ENCODE results near the gene KCNMA1. TPM values are rescaled to one million over a fixed set of nuclear protein-coding genes. Genes with fewer than 3 reads are reported as not detected.

Gene KCNMA1
- total RNA-seq, 1 donor from 2014 or later, result 87.6 TPM

DNA sequence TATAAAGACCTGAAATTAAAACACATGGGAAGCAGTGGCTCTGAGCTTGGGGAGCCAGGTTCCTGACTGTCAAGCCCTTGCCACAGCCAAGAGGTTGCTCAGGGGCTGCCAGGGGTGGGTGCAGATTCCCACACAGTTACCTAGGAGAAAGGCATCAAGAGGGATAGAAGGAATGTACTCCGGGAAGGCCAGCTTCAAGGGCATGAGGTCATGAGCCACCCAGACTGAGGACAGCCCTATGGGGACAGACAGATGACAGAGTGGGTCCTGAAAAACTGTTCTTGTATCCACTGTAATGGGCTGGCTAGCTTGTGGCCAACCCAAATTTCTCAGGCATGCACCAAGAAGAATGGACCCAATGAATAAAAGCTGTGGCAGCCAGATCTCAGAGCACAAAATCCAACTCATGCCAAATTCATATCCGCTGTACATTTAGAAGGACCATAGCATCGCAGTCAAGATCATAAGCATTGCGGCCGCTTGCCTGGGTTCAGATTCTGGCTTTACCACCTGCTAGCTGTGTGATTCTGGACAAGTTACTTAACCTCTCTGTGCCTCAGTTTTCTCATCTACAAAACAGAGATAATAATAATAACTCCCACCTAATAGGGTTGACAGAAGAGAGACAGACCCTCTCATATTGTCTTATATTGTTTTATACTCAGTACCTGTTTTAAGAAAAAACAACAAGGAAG, 44.9 kb upstream of the KCNMA1 start:
- DNase-seq (ENCODE audit: low spot score), result no peak
- H3K4me3 Mint-ChIP-seq (ENCODE audit: unreplicated experiment), result no peak overlapping the region
- no peaks in the 10 kb centered on the region for H3K9me3 Mint-ChIP-seq (ENCODE audit: low read depth)
- H3K27ac Mint-ChIP-seq (ENCODE audit: unreplicated experiment), result peak overlapping the region; percentile 37
- TF ChIP-seq, protein P1, sequence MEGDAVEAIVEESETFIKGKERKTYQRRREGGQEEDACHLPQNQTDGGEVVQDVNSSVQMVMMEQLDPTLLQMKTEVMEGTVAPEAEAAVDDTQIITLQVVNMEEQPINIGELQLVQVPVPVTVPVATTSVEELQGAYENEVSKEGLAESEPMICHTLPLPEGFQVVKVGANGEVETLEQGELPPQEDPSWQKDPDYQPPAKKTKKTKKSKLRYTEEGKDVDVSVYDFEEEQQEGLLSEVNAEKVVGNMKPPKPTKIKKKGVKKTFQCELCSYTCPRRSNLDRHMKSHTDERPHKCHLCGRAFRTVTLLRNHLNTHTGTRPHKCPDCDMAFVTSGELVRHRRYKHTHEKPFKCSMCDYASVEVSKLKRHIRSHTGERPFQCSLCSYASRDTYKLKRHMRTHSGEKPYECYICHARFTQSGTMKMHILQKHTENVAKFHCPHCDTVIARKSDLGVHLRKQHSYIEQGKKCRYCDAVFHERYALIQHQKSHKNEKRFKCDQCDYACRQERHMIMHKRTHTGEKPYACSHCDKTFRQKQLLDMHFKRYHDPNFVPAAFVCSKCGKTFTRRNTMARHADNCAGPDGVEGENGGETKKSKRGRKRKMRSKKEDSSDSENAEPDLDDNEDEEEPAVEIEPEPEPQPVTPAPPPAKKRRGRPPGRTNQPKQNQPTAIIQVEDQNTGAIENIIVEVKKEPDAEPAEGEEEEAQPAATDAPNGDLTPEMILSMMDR (IDR thresholded peaks at IDR 0.05), result no peak
- H3K27me3 Mint-ChIP-seq (ENCODE audit: low read depth), result no peaks in the 10 kb centered on the region
- no peaks in the 10 kb centered on the region for H3K36me3 Mint-ChIP-seq (ENCODE audit: low read depth)
- peaks cover 13% of the 10 kb centered on the region for H3K4me1 Mint-ChIP-seq (ENCODE audit: low read depth)

DNA sequence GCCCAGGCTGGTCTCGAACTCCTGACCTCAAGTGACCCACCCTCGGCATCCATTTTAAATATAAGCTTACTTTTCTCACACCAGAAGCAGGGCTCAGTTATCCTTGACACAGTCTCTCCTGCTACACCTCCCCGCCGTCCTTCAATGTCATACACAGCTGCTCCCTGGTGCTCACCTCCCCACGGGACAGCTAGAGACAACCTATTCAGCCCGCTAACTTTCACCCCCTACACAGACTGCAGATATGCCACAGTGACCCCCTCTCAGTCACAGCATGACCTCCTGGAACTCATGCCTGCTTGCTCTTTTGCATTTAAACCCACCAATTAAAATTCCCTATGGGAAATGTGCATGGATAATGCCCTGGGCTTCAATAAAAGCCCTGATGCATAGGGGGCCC, 44.2 kb upstream of the KCNMA1 start:
- Mint-ChIP-seq H3K4me3 (ENCODE audit: unreplicated experiment) (no peak overlapping the region), H3K4me1 (ENCODE audit: low read depth) (peaks cover 13% of the 10 kb centered on the region), H3K36me3 (ENCODE audit: low read depth) (no peaks in the 10 kb centered on the region), H3K27me3 (ENCODE audit: low read depth) (no peaks in the 10 kb centered on the region), H3K27ac (ENCODE audit: unreplicated experiment) (no peak overlapping the region), H3K9me3 (ENCODE audit: low read depth) (no peaks in the 10 kb centered on the region)
- TF ChIP-seq, protein P1 (IDR thresholded peaks at IDR 0.05), result no peak
- DNase-seq (ENCODE audit: low spot score), result no peak

DNA sequence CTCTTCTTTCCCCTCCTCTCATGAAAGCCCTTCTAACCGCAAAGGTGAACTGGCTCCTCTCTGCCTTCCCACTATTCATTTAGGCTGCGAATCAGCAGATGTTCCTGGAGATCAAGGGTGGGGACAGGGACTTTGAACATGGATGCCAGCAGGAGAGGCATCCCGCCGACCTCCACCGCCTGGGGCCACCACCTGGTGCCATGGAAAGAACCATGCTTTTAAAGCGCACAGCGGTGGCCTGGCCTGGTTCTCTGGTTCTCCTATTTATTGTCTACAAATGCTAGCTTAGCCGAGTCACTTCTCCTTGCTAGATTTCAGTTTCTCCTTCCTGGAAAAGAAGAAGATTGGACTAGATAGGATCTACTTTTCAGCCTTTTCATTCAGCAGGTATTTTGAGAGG, 43.2 kb upstream of the KCNMA1 start:
- Mint-ChIP-seq H3K27ac (ENCODE audit: unreplicated experiment) (no peak overlapping the region), H3K27me3 (ENCODE audit: low read depth) (no peaks in the 10 kb centered on the region), H3K36me3 (ENCODE audit: low read depth) (no peaks in the 10 kb centered on the region), H3K9me3 (ENCODE audit: low read depth) (no peaks in the 10 kb centered on the region), H3K4me3 (ENCODE audit: unreplicated experiment) (no peak overlapping the region), H3K4me1 (ENCODE audit: low read depth) (peaks cover 13% of the 10 kb centered on the region)
- DNase-seq (ENCODE audit: low spot score), result no peak
- TF ChIP-seq, protein P1 (IDR thresholded peaks at IDR 0.05), result no peak

DNA sequence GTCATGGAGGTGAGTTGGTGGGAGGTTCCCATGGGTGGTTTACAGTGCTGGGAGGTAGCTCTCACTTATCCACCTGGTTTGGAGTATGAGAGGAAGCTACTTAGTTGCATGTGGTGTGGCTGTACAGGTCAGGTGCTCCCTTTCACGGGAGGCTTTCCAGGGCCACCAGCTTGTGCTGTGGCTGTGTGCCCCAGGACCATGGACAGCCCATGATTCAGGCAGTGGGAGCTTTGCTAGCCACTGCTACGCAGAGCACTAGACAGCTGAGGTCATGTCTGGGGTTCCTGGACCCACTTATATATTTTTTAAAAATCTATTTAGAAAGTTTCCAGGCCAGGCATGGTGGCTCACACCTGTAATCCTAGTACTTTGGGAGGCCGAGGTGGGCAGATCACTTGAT, 42.5 kb upstream of the KCNMA1 start:
- no peaks in the 10 kb centered on the region for H3K36me3 Mint-ChIP-seq (ENCODE audit: low read depth)
- H3K4me3 Mint-ChIP-seq (ENCODE audit: unreplicated experiment), result no peak overlapping the region
- peaks cover 13% of the 10 kb centered on the region for H3K4me1 Mint-ChIP-seq (ENCODE audit: low read depth)
- TF ChIP-seq, protein P1 (IDR thresholded peaks at IDR 0.05), result no peak
- H3K27ac Mint-ChIP-seq (ENCODE audit: unreplicated experiment), result no peak overlapping the region
- H3K9me3 Mint-ChIP-seq (ENCODE audit: low read depth), result no peaks in the 10 kb centered on the region
- no peak for DNase-seq (ENCODE audit: low spot score)
- H3K27me3 Mint-ChIP-seq (ENCODE audit: low read depth), result no peaks in the 10 kb centered on the region

DNA sequence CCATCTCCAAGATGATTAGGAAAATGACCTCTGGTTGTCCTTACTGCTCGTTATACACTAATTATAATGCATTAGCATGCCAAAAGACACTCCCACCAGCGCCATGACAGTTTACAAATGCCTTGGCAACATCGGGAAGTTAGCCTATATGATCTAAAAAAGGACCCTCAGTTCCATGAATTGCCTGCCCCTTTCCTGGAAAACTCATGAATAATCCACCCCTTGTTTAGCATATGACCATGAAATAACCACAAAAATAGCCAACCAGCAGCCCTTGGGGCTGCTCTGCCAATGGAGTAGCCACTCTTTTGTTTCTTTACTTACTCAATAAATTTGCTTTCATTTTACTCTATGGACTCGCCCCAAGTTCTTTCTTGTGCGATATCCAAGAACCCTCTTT, 41.6 kb upstream of the KCNMA1 start:
- Mint-ChIP-seq H3K4me1 (ENCODE audit: low read depth) (peaks cover 13% of the 10 kb centered on the region), H3K36me3 (ENCODE audit: low read depth) (no peaks in the 10 kb centered on the region), H3K27me3 (ENCODE audit: low read depth) (no peaks in the 10 kb centered on the region), H3K4me3 (ENCODE audit: unreplicated experiment) (no peak overlapping the region), H3K9me3 (ENCODE audit: low read depth) (no peaks in the 10 kb centered on the region), H3K27ac (ENCODE audit: unreplicated experiment) (no peak overlapping the region)
- TF ChIP-seq, protein P1 (IDR thresholded peaks at IDR 0.05), result no peak
- no peak for DNase-seq (ENCODE audit: low spot score)

Data from chondrocyte (in vitro differentiated cells).